GM12878 (cell line): Measurements from ENCODE around the gene FMOD. TPM values are rescaled to one million over a fixed set of nuclear protein-coding genes. Genes with fewer than 3 reads are reported as not detected.

ENCODE experiments used
- ATAC-seq: fragments of 200-7000 bp; cut with Tn5 transposase; 3 replicates; pipeline ENCODE4 v1.9.1; 2020; ENCODE audit warnings: mild to moderate bottlenecking, moderate library complexity
- BruUV-seq: library from RNA; stranded (reverse); fragments of 400-500 nt; replicated peaks from 2 replicates; lab custom pipeline; 2021; lab: Mats Ljungman, UMichigan
- CTCF ChIA-PET: fragments of 300-600 bp; sonication (Branson Sonifier 250); formaldehyde crosslinking; extraction: SDS; loops from one replicate; lab custom pipeline; 2021; ENCODE audit warnings: inconsistent platforms; lab: Yijun Ruan, JAX
- POLR2A ChIA-PET: fragments of 350-600 bp; formaldehyde crosslinking; extraction: SDS; loops from one replicate; lab custom pipeline; 2021; ENCODE audit warnings: inconsistent platforms; lab: Charles Lee
- RAD21 ChIA-PET: fragments of 300-600 bp; sonication (Branson Sonifier 250); formaldehyde crosslinking; loops from one replicate; lab custom pipeline; 2023; ENCODE audit warnings: antibody characterized with exemption; ENCODE audit not compliant: unreplicated experiment; lab: Charles Lee
- SMC1A ChIA-PET: fragments of 300-600 bp; sonication (Branson Sonifier 250); formaldehyde crosslinking; loops from one replicate; lab custom pipeline; 2023; ENCODE audit not compliant: unreplicated experiment, uncharacterized antibody; lab: Charles Lee
- DNase-seq: peaks from one replicate; pipeline ENCODE4 v3.0.0-alpha.2; 2011; ENCODE audit warnings: low read depth, low spot score
- FAIRE-seq: peaks from 3 replicates; lab custom pipeline; 2011; peaks lifted over from hg19 to GRCh38; lab: Jason Lieb, UNC
- H2AFZ ChIP-seq: 2 replicates; pipeline ENCODE4 v1.6.0; 2011; ENCODE audit warnings: low read depth, low read length, control low read depth; ENCODE audit not compliant: control insufficient read depth
- H3K27ac ChIP-seq: 2 replicates; pipeline ENCODE4 v1.5.1; 2011; ENCODE audit warnings: control low read depth; ENCODE audit not compliant: control insufficient read depth, insufficient read depth
- H3K27me3 ChIP-seq, 2 experiments: replicated peaks in 1 of 2; 2 replicates each; pipeline versions ENCODE4 v1.6.0 to v1.6.1; 2011; ENCODE audit warnings: low read length in 1 of 2; ENCODE audit not compliant: control insufficient read depth in 2 of 2, insufficient read depth in 2 of 2
- H3K36me3 ChIP-seq, 2 experiments: 2 replicates each; pipeline ENCODE4 v1.5.1; 2011; ENCODE audit warnings: low read length in 1 of 2; ENCODE audit not compliant: control insufficient read depth in 2 of 2, insufficient read depth in 2 of 2
- H3K4me1 ChIP-seq: 2 replicates; pipeline ENCODE4 v1.6.1; 2011; ENCODE audit warnings: mild to moderate bottlenecking, low read length, moderate library complexity, mixed read lengths; ENCODE audit not compliant: control insufficient read depth, insufficient read depth
- H3K4me2 ChIP-seq: 2 replicates; pipeline ENCODE4 v1.6.0; 2011; ENCODE audit warnings: control low read depth; ENCODE audit not compliant: control insufficient read depth, insufficient read depth
- H3K4me3 ChIP-seq: fragments of 200-600 bp; sonication (generic); 2 replicates; pipeline ENCODE4 v1.5.1; 2016
- H3K79me2 ChIP-seq: 2 replicates; pipeline ENCODE4 v1.6.0; 2011; ENCODE audit warnings: low read length; ENCODE audit not compliant: control insufficient read depth, insufficient read depth
- H3K9ac ChIP-seq: 2 replicates; pipeline ENCODE4 v1.8.0; 2011; ENCODE audit warnings: low read length, control low read depth, mixed read lengths; ENCODE audit not compliant: control insufficient read depth, insufficient read depth
- H3K9me3 ChIP-seq: replicated peaks from 3 replicates; pipeline ENCODE4 v1.5.1; 2011; ENCODE audit warnings: mild to moderate bottlenecking, low read length; ENCODE audit not compliant: control insufficient read depth, insufficient read depth
- H4K20me1 ChIP-seq: 2 replicates; pipeline ENCODE4 v1.6.0; 2011; ENCODE audit not compliant: control insufficient read depth, insufficient read depth
- CHD4 ChIP-seq: fragments of 200-600 bp; sonication (generic); IDR thresholded peaks from 2 replicates; pipeline ENCODE4 v1.6.1; 2016; ENCODE audit warnings: mild to moderate bottlenecking
- CREM ChIP-seq: IDR thresholded peaks from 2 replicates; pipeline ENCODE4 v1.6.1; 2014; ENCODE audit warnings: antibody characterized with exemption, low read depth
- IKZF2 ChIP-seq, 2 experiments: fragments of 450-650 bp; IDR thresholded peaks; 2 replicates each; pipeline ENCODE4 v1.6.1; 2017; ENCODE audit warnings: mild to moderate bottlenecking in 2 of 2, moderate library complexity in 2 of 2
- KDM1A ChIP-seq: fragments of 200-600 bp; sonication (generic); IDR thresholded peaks from 2 replicates; pipeline ENCODE4 v1.6.1; 2016; ENCODE audit warnings: borderline replicate concordance
- STAT3 ChIP-seq: IDR thresholded peaks from 2 replicates; pipeline ENCODE4 v1.6.1; 2011; ENCODE audit warnings: low read depth, low read length, improper control_type of control experiment
- WGBS: methylation state at CpG from one replicate; pipeline ENCODE4 v1.1.6; 2016; ENCODE audit warnings: low lambda C conversion rate; ENCODE audit not compliant: insufficient replicate concordance, insufficient coverage; ENCODE audit errors: missing lambda C conversion rate; 5-methylcytosine and 5-hydroxymethylcytosine counted together
- in situ Hi-C: fragments of 300-500 bp; cut with MboI; formaldehyde crosslinking; loops from 9 replicates; pipeline ENCODE4 v1.14.3; 2018; ENCODE audit warnings: mixed read lengths
- intact Hi-C: fragments of 100-400 bp; cut with micrococcal nuclease; formaldehyde crosslinking; loops from one replicate; pipeline ENCODE4 v1.14.2; 2022; ENCODE audit not compliant: unreplicated experiment
- polyA plus RNA-seq, 11 experiments: library from polyadenylated mRNA; depleted of rRNA in 4 of 11; unstranded in 6 of 11; stranded (reverse) in 5 of 11; fragments of >200 nt; fragmentation: Nextera tagmentation in 4 of 11; fragmentation: Illumina TruSeq in 1 of 11; extraction: Ambion mirVana in 4 of 11; extraction: Trizol in 1 of 11; gene quantifications; 1 replicate in 1 of 11; 2 replicates in 10 of 11; pipeline versions ENCODE4 v1.2.1 to v1.2.3, GENCODE V29; 2011 to 2016; ENCODE audit warnings: inconsistent platforms in 2 of 11, missing spikeins in 2 of 11, low read depth in 1 of 11
- total RNA-seq, 4 experiments: library from RNA; depleted of rRNA in 3 of 4; stranded (reverse); fragments of >200 nt in 3 of 4; fragmentation: Illumina TruSeq in 1 of 4; extraction: Trizol in 1 of 4; gene quantifications; 2 replicates each; pipeline versions ENCODE4 v1.2.1 to v1.2.3, GENCODE V29; 2013 to 2021
- TF ChIP-seq, protein P1 (sequence below): fragments of 450-650 bp; IDR thresholded peaks from 2 replicates; pipeline ENCODE4 v1.6.1; 2017; ENCODE audit warnings: mild to moderate bottlenecking, low read depth, inconsistent platforms; ENCODE audit not compliant: poor library complexity, severe bottlenecking

The FMOD gene
- total and polyA plus RNA-seq, 10 of the 15 experiments (the other 5 are each of a cell fraction or from before 2014, with no cell fraction given) = 0.03 to 0.26 (median 0.11) TPM; not detected in 7

DNA sequence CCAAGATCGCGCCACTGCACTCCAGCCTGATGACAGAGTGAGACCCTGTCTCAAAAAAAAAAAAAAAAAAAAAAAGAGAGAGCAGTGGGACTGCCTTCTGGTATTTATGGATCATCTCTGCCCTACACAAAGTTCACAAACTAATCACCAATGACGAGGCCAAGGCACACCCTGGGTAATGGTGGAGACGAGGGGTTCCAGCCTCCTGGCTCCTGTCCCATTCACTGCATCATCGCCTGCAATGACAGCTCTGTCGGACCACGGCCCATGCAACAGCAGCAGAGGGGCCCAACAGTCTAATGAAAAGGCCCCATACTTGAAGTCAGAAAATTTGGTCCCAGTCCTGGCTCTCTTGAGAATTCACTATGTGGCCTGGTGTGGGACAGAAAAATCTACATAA lies 48.5 kb downstream of the FMOD start:
- peaks cover 6% of the 10 kb centered on the region for H4K20me1 ChIP-seq
- no peaks in the 10 kb centered on the region for H3K27me3 ChIP-seq
- no TSS peak for BruUV-seq
- TF ChIP-seq CHD4 (no peak), IKZF2 (IDR thresholded peaks at IDR 0.05) (no peak), CREM (no peak), KDM1A (no peak), STAT3 (no peak)
- TF ChIP-seq, protein P1, sequence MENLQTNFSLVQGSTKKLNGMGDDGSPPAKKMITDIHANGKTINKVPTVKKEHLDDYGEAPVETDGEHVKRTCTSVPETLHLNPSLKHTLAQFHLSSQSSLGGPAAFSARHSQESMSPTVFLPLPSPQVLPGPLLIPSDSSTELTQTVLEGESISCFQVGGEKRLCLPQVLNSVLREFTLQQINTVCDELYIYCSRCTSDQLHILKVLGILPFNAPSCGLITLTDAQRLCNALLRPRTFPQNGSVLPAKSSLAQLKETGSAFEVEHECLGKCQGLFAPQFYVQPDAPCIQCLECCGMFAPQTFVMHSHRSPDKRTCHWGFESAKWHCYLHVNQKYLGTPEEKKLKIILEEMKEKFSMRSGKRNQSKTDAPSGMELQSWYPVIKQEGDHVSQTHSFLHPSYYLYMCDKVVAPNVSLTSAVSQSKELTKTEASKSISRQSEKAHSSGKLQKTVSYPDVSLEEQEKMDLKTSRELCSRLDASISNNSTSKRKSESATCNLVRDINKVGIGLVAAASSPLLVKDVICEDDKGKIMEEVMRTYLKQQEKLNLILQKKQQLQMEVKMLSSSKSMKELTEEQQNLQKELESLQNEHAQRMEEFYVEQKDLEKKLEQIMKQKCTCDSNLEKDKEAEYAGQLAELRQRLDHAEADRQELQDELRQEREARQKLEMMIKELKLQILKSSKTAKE = no peak
- ChIA-PET SMC1A (interaction anchor here (0.6 kb wide), 1 partner anchor 34 kb away, joined by 3 read pairs; no protein-coding TSS in a partner anchor), POLR2A (interaction anchor here (0.7 to 4.4 kb wide), 2 partner anchors 15 to 313 kb away, joined by 7 to 146 read pairs; no protein-coding TSS in a partner anchor), RAD21 (no interaction called here), CTCF (no interaction called here)
- FAIRE-seq = no peak
- 87% methylated on average over 5 of the region's 7 CpGs for WGBS
- peaks cover 49% of the 10 kb centered on the region for H3K4me1 ChIP-seq
- no peak overlapping the region for H2AFZ ChIP-seq
- H3K4me3 ChIP-seq = no peak overlapping the region
- no peak for ATAC-seq
- in situ Hi-C loops = no loop called here
- H3K79me2 ChIP-seq = peaks cover 35% of the 10 kb centered on the region
- H3K9me3 ChIP-seq = no peaks in the 10 kb centered on the region
- no peak overlapping the region for H3K27ac ChIP-seq
- intact Hi-C loops = no loop called here
- no peak for DNase-seq
- H3K36me3 ChIP-seq = peaks cover 0 to 2% of the 10 kb centered on the region in 2 experiments; a peak in 3 of 4 replicates
- H3K4me2 ChIP-seq = no peak overlapping the region
- H3K9ac ChIP-seq = no peak overlapping the region
